GM19193 (cell line): ENCODE measurements around the gene CCDC7.

Experiments used
- POLR2A ChIP-seq: IDR thresholded peaks from 4 replicates; pipeline ENCODE4 v1.6.1; 2011; ENCODE audit not compliant: insufficient read depth, insufficient read length; ENCODE audit errors: extremely low read depth

CCDC7 gene

GRCh38 chr10:32445740-32446535 lies at the start of gene CCDC7:
TSS of gene CCDC7 (plus strand) at chr10:32446140. CDS start at chr10:32451643, 5,503 bp downstream.
- TF ChIP-seq POLR2A, result peak; percentile 97

GRCh38 chr10:32400961-32401360 lies 45.0 kb upstream of the CCDC7 start:
- no peak for TF ChIP-seq POLR2A

GRCh38 chr10:32402499-32402898 lies 43.4 kb upstream of the CCDC7 start:
- no peak for TF ChIP-seq POLR2A

- no peak for TF ChIP-seq POLR2A
Measured at GRCh38 chr10:32403091-32403490, 42.8 kb upstream of the CCDC7 start.

- no peak for TF ChIP-seq POLR2A
Measured at GRCh38 chr10:32408690-32409089, 37.2 kb upstream of the CCDC7 start.

- TF ChIP-seq POLR2A, result no peak
Measured at GRCh38 chr10:32409741-32410140, 36.2 kb upstream of the CCDC7 start.

- TF ChIP-seq POLR2A, result no peak
Measured at GRCh38 chr10:32410569-32410968, 35.4 kb upstream of the CCDC7 start.

GRCh38 chr10:32411797-32412498 lies 34.0 kb upstream of the CCDC7 start:
- no peak for TF ChIP-seq POLR2A

GRCh38 chr10:32412499-32412853 lies 33.5 kb upstream of the CCDC7 start:
- TF ChIP-seq POLR2A, result no peak

GRCh38 chr10:32413513-32413912 lies 32.4 kb upstream of the CCDC7 start:
- TF ChIP-seq POLR2A, result no peak

- no peak for TF ChIP-seq POLR2A
Measured at GRCh38 chr10:32415361-32415760, 30.6 kb upstream of the CCDC7 start.

- TF ChIP-seq POLR2A, result no peak
Measured at GRCh38 chr10:32417911-32418547, 27.9 kb upstream of the CCDC7 start.

- TF ChIP-seq POLR2A, result no peak
Measured at GRCh38 chr10:32418572-32418971, 27.4 kb upstream of the CCDC7 start.

- no peak for TF ChIP-seq POLR2A
Measured at GRCh38 chr10:32419615-32420014, 26.3 kb upstream of the CCDC7 start.

GRCh38 chr10:32426186-32426585 lies 19.8 kb upstream of the CCDC7 start:
- no peak for TF ChIP-seq POLR2A

- TF ChIP-seq POLR2A, result no peak
Measured at GRCh38 chr10:32433542-32433941, 12.4 kb upstream of the CCDC7 start.
